Osteocyte (in vitro differentiated cells): ENCODE data around the gene PRR23A. TPM values are rescaled to one million over a fixed set of nuclear protein-coding genes. Genes with fewer than 3 reads are reported as not detected.

ENCODE experiments used
- DNase-seq: peaks from one replicate; pipeline ENCODE4 v3.0.0; 2021; ENCODE audit warnings: mixed read lengths; ENCODE audit not compliant: unreplicated experiment; ENCODE audit errors: extremely low spot score
- H3K27ac Mint-ChIP-seq: one replicate; pipeline ENCODE4 v1.8.0; 2021; ENCODE audit warnings: mild to moderate bottlenecking, mixed read lengths; ENCODE audit not compliant: unreplicated experiment
- H3K27me3 Mint-ChIP-seq: one replicate; pipeline ENCODE4 v1.8.0; 2021; ENCODE audit warnings: mixed read lengths; ENCODE audit not compliant: unreplicated experiment
- H3K36me3 Mint-ChIP-seq: one replicate; pipeline ENCODE4 v1.8.0; 2021; ENCODE audit warnings: mixed read lengths; ENCODE audit not compliant: unreplicated experiment
- H3K4me1 Mint-ChIP-seq: one replicate; pipeline ENCODE4 v1.8.0; 2021; ENCODE audit warnings: mixed read lengths; ENCODE audit not compliant: unreplicated experiment
- H3K4me3 Mint-ChIP-seq: one replicate; pipeline ENCODE4 v1.8.0; 2021; ENCODE audit warnings: mild to moderate bottlenecking, moderate library complexity, mixed read lengths; ENCODE audit not compliant: unreplicated experiment
- H3K9me3 Mint-ChIP-seq: one replicate; pipeline ENCODE4 v1.8.0; 2021; ENCODE audit warnings: mixed read lengths; ENCODE audit not compliant: unreplicated experiment
- CTCF ChIP-seq: fragments of 200-600 bp; sonication (generic); IDR thresholded peaks from 2 replicates; pipeline ENCODE4 v1.5.0; 2021; ENCODE audit warnings: antibody characterized with exemption, mild to moderate bottlenecking, moderate library complexity
- total RNA-seq: library from RNA; stranded (reverse); gene quantifications from 2 replicates; pipeline ENCODE4 v1.2.1, GENCODE V29; 2021

Gene PRR23A
- total RNA-seq, 1 donor from 2014 or later: not detected

GRCh38 chr3:138985932-138986331 lies 20.1 kb downstream of the PRR23A start:
- Mint-ChIP-seq H3K4me1 (no peaks in the 10 kb centered on the region), H3K4me3 (no peak overlapping the region), H3K27me3 (peaks cover 25% of the 10 kb centered on the region), H3K9me3 (no peaks in the 10 kb centered on the region), H3K36me3 (no peaks in the 10 kb centered on the region), H3K27ac (no peak overlapping the region)
- DNase-seq: no peak
- no peak for TF ChIP-seq CTCF

- Mint-ChIP-seq H3K36me3 (no peaks in the 10 kb centered on the region), H3K9me3 (no peaks in the 10 kb centered on the region), H3K27ac (no peak overlapping the region), H3K4me3 (no peak overlapping the region), H3K4me1 (no peaks in the 10 kb centered on the region), H3K27me3 (peaks cover 32% of the 10 kb centered on the region)
- TF ChIP-seq CTCF: no peak
- no peak for DNase-seq
Measured at GRCh38 chr3:138984816-138985215, 21.3 kb downstream of the PRR23A start.

GRCh38 chr3:138976047-138976446 lies 30.0 kb downstream of the PRR23A start:
- no peaks in the 10 kb centered on the region for H3K36me3 Mint-ChIP-seq
- TF ChIP-seq CTCF: no peak
- DNase-seq: no peak
- H3K27me3 Mint-ChIP-seq: peaks cover 29% of the 10 kb centered on the region
- H3K4me3 Mint-ChIP-seq: no peak overlapping the region
- H3K27ac Mint-ChIP-seq: no peak overlapping the region
- no peaks in the 10 kb centered on the region for H3K9me3 Mint-ChIP-seq
- H3K4me1 Mint-ChIP-seq: no peaks in the 10 kb centered on the region

- no peak for TF ChIP-seq CTCF
- Mint-ChIP-seq H3K4me1 (no peaks in the 10 kb centered on the region), H3K27ac (no peak overlapping the region), H3K27me3 (peaks cover 28% of the 10 kb centered on the region), H3K4me3 (no peak overlapping the region), H3K36me3 (no peaks in the 10 kb centered on the region), H3K9me3 (no peaks in the 10 kb centered on the region)
- DNase-seq: no peak
Measured at GRCh38 chr3:138975351-138975750, 30.7 kb downstream of the PRR23A start.

GRCh38 chr3:138974462-138974861 lies 31.6 kb downstream of the PRR23A start:
- no peak for TF ChIP-seq CTCF
- H3K36me3 Mint-ChIP-seq: no peaks in the 10 kb centered on the region
- no peak overlapping the region for H3K27ac Mint-ChIP-seq
- no peaks in the 10 kb centered on the region for H3K4me1 Mint-ChIP-seq
- H3K27me3 Mint-ChIP-seq: peaks cover 29% of the 10 kb centered on the region
- no peak for DNase-seq
- no peaks in the 10 kb centered on the region for H3K9me3 Mint-ChIP-seq
- H3K4me3 Mint-ChIP-seq: no peak overlapping the region
